ENCODE data around the gene ADAM20.

- TF ChIP-seq TAF1 (IDR thresholded peaks at IDR 0.05; ENCODE audit: low read depth, low read length) (no peak), POLR2A (IDR thresholded peaks at IDR 0.05; ENCODE audit: low read depth, low read length) (no peak)
These were observed 4.4 kb downstream of the ADAM20 start for GRCh38 chr14:70530417-70530816.

All from GM12891 (cell line).